ENCODE data around the gene NUDT4.
"Not testable (repeated sequence)": the region's sequence is repeated elsewhere in the genome, so short reads cannot be mapped to it uniquely, and the experiment has no call there.

NUDT4 gene

GRCh38 chr12:93399183-93399863 is 21.6 kb downstream of the NUDT4 start:
- not testable (repeated sequence) for H3K4me3 ChIP-seq (ENCODE audit: low read depth, low read length)

- H3K4me3 ChIP-seq (ENCODE audit: low read depth, low read length), result no peak overlapping the region
Observed at GRCh38 chr12:93402333-93403311, 24.9 kb downstream of the NUDT4 start.

GRCh38 chr12:93403988-93404803 is 26.5 kb downstream of the NUDT4 start:
- H3K4me3 ChIP-seq (ENCODE audit: low read depth, low read length), result no peak overlapping the region

- no peak overlapping the region for H3K4me3 ChIP-seq (ENCODE audit: low read depth, low read length)
Observed at GRCh38 chr12:93404961-93405849, 27.5 kb downstream of the NUDT4 start.

GRCh38 chr12:93407054-93407962 is 29.6 kb downstream of the NUDT4 start:
- no peak overlapping the region for H3K4me3 ChIP-seq (ENCODE audit: low read depth, low read length)

- H3K4me3 ChIP-seq (ENCODE audit: low read depth, low read length), result no peak overlapping the region
Observed at GRCh38 chr12:93407963-93408283, 30.2 kb downstream of the NUDT4 start.

GRCh38 chr12:93408813-93409212 is 31.1 kb downstream of the NUDT4 start:
- H3K4me3 ChIP-seq (ENCODE audit: low read depth, low read length), result no peak overlapping the region

- not testable (repeated sequence) for H3K4me3 ChIP-seq (ENCODE audit: low read depth, low read length)
Observed at GRCh38 chr12:93409343-93410187, 31.8 kb downstream of the NUDT4 start.

GRCh38 chr12:93411060-93411459 is 33.3 kb downstream of the NUDT4 start:
- not testable (repeated sequence) for H3K4me3 ChIP-seq (ENCODE audit: low read depth, low read length)

GRCh38 chr12:93412396-93412795 is 34.7 kb downstream of the NUDT4 start:
- H3K4me3 ChIP-seq (ENCODE audit: low read depth, low read length), result not testable (repeated sequence)

GRCh38 chr12:93413064-93413463 is 35.3 kb downstream of the NUDT4 start:
- no peak overlapping the region for H3K4me3 ChIP-seq (ENCODE audit: low read depth, low read length)

- H3K4me3 ChIP-seq (ENCODE audit: low read depth, low read length), result no peak overlapping the region
Observed at GRCh38 chr12:93415723-93416464, 38.2 kb downstream of the NUDT4 start.

- H3K4me3 ChIP-seq (ENCODE audit: low read depth, low read length), result no peak overlapping the region
Observed at GRCh38 chr12:93417967-93418480, 40.3 kb downstream of the NUDT4 start.

GRCh38 chr12:93419388-93420034 is 41.8 kb downstream of the NUDT4 start:
- H3K4me3 ChIP-seq (ENCODE audit: low read depth, low read length), result no peak overlapping the region

GRCh38 chr12:93422050-93422449 is 44.3 kb downstream of the NUDT4 start:
- H3K4me3 ChIP-seq (ENCODE audit: low read depth, low read length), result no peak overlapping the region

GRCh38 chr12:93425736-93426411 is 48.1 kb downstream of the NUDT4 start:
- no peak overlapping the region for H3K4me3 ChIP-seq (ENCODE audit: low read depth, low read length)

Measured in iPS-11a (cell line).